GM23338 (cell line): Measurements from ENCODE around the gene CELF4. TPM values are rescaled to one million over a fixed set of nuclear protein-coding genes. Genes with fewer than 3 reads are reported as not detected.

ENCODE experiments used
- ATAC-seq: fragments of 200-7000 bp; cut with Tn5 transposase; 3 replicates; pipeline ENCODE4 v1.9.1; 2020
- DNase-seq: peaks from one replicate; pipeline ENCODE4 v3.0.0-alpha.2; 2015; ENCODE audit warnings: low spot score
- H2AFZ ChIP-seq: fragments of 200-600 bp; sonication (generic); 2 replicates; pipeline ENCODE4 v1.8.0; 2016; ENCODE audit warnings: antibody characterized with exemption, mild to moderate bottlenecking, moderate library complexity
- H3F3A ChIP-seq: fragments of 200-600 bp; sonication (generic); replicated peaks from 2 replicates; pipeline ENCODE4 v1.8.0; 2017; ENCODE audit warnings: antibody characterized with exemption, mixed run types, low read depth
- H3K27ac ChIP-seq: fragments of 200-600 bp; sonication (generic); 2 replicates; pipeline ENCODE4 v1.6.1; 2016; ENCODE audit warnings: low read depth
- H3K27me3 ChIP-seq: fragments of 200-600 bp; sonication (generic); 2 replicates; pipeline ENCODE4 v1.8.0; 2016; ENCODE audit warnings: mild to moderate bottlenecking, mixed run types, moderate library complexity; ENCODE audit not compliant: insufficient read depth
- H3K36me3 ChIP-seq: fragments of 200-600 bp; sonication (generic); 2 replicates; pipeline ENCODE4 v1.8.0; 2016; ENCODE audit warnings: mild to moderate bottlenecking; ENCODE audit not compliant: insufficient read depth
- H3K4me1 ChIP-seq: fragments of 200-600 bp; sonication (generic); 2 replicates; pipeline ENCODE4 v1.8.0; 2016; ENCODE audit warnings: mild to moderate bottlenecking, moderate library complexity; ENCODE audit not compliant: insufficient read depth
- H3K4me2 ChIP-seq: fragments of 200-600 bp; sonication (generic); 2 replicates; pipeline ENCODE4 v1.7.1; 2017; ENCODE audit warnings: mixed run types
- H3K4me3 ChIP-seq: fragments of 200-600 bp; sonication (generic); 2 replicates; pipeline ENCODE4 v1.6.1; 2016; ENCODE audit warnings: mixed run types
- H3K79me2 ChIP-seq: fragments of 200-600 bp; sonication (generic); replicated peaks from 2 replicates; pipeline ENCODE4 v1.8.0; 2017; ENCODE audit warnings: mild to moderate bottlenecking; ENCODE audit not compliant: insufficient read depth
- H3K9me2 ChIP-seq: fragments of 200-600 bp; sonication (generic); 2 replicates; pipeline ENCODE4 v1.8.0; 2017; ENCODE audit not compliant: insufficient read depth
- H4K20me1 ChIP-seq: fragments of 200-600 bp; sonication (generic); replicated peaks from 2 replicates; pipeline ENCODE4 v1.8.0; 2017; ENCODE audit warnings: mild to moderate bottlenecking; ENCODE audit not compliant: insufficient read depth
- H3K27ac Mint-ChIP-seq: 2 replicates; pipeline ENCODE4 v1.8.0; 2020; ENCODE audit warnings: inconsistent platforms, mild to moderate bottlenecking, moderate library complexity, mixed read lengths
- H3K27me3 Mint-ChIP-seq: 3 replicates; pipeline ENCODE4 v1.8.0; 2022; ENCODE audit warnings: low read depth, mild to moderate bottlenecking, moderate library complexity, mixed read lengths, inconsistent platforms; ENCODE audit not compliant: insufficient read depth, poor library complexity
- H3K36me3 Mint-ChIP-seq: 3 replicates; pipeline ENCODE4 v1.8.0; 2021; ENCODE audit warnings: low read depth, mild to moderate bottlenecking, inconsistent platforms, moderate library complexity, mixed read lengths
- H3K4me1 Mint-ChIP-seq: 3 replicates; pipeline ENCODE4 v1.8.0; 2020; ENCODE audit warnings: mild to moderate bottlenecking, inconsistent platforms, mixed read lengths
- H3K4me3 Mint-ChIP-seq: 3 replicates; pipeline ENCODE4 v1.8.0; 2021; ENCODE audit warnings: moderate library complexity, mild to moderate bottlenecking, inconsistent platforms, mixed read lengths
- H3K9me3 Mint-ChIP-seq: 3 replicates; pipeline ENCODE4 v1.8.0; 2020; ENCODE audit warnings: moderate library complexity, mild to moderate bottlenecking, inconsistent platforms, mixed read lengths
- CREB1 ChIP-seq: fragments of 250-450 bp; sonication (Bioruptor Pico); IDR thresholded peaks from 2 replicates; pipeline ENCODE4 v1.5.0; 2020; ENCODE audit warnings: low read depth, mild to moderate bottlenecking, moderate library complexity
- ETS1 ChIP-seq: IDR thresholded peaks from 2 replicates; pipeline ENCODE4 v1.6.1; 2016; ENCODE audit warnings: antibody characterized with exemption
- EZH2 ChIP-seq: fragments of 200-600 bp; sonication (generic); IDR thresholded peaks from one replicate; pipeline ENCODE4 v1.8.0; 2017; ENCODE audit warnings: antibody characterized with exemption, mild to moderate bottlenecking, low read depth; ENCODE audit not compliant: unreplicated experiment
- EZH2phosphoT487 ChIP-seq: fragments of 200-600 bp; sonication (generic); IDR thresholded peaks from one replicate; pipeline ENCODE4 v1.8.1; 2018; ENCODE audit warnings: antibody characterized with exemption; ENCODE audit not compliant: unreplicated experiment
- JUNB ChIP-seq: IDR thresholded peaks from one replicate; pipeline ENCODE4 v1.6.1; 2016; ENCODE audit warnings: antibody characterized with exemption; ENCODE audit not compliant: unreplicated experiment
- NANOG ChIP-seq: IDR thresholded peaks from 2 replicates; pipeline ENCODE4 v1.6.1; 2016; ENCODE audit warnings: antibody characterized with exemption, borderline replicate concordance
- POLR2AphosphoS5 ChIP-seq: IDR thresholded peaks from 2 replicates; pipeline ENCODE4 v1.6.1; 2016; ENCODE audit warnings: antibody characterized with exemption, low read depth
- STAT1 ChIP-seq: IDR thresholded peaks from one replicate; pipeline ENCODE4 v1.6.1; 2016; ENCODE audit warnings: antibody characterized with exemption; ENCODE audit not compliant: unreplicated experiment
- ZNF114 ChIP-seq: fragments of 250-450 bp; sonication (Bioruptor Pico); IDR thresholded peaks from 2 replicates; pipeline ENCODE4 v1.5.0; 2020; ENCODE audit warnings: mild to moderate bottlenecking, moderate library complexity
- ZNF331 ChIP-seq: fragments of 250-450 bp; sonication (Bioruptor Pico); IDR thresholded peaks from 2 replicates; pipeline ENCODE4 v1.5.0; 2020; ENCODE audit warnings: low read depth, mild to moderate bottlenecking, moderate library complexity
- polyA plus RNA-seq: library from polyadenylated mRNA; unstranded; fragments of >200 nt; fragmentation: Nextera tagmentation; extraction: Ambion mirVana; gene quantifications from 2 replicates; pipeline ENCODE4 v1.2.1, GENCODE V29; 2016
- total RNA-seq: library from RNA; depleted of rRNA; stranded (reverse); fragments of >200 nt; shearing (Covaris generic); gene quantifications from 2 replicates; pipeline ENCODE4 v1.2.3, GENCODE V29; 2014
- TF ChIP-seq, protein P1 (sequence below): fragments of 250-450 bp; sonication (Bioruptor Pico); IDR thresholded peaks from 2 replicates; pipeline ENCODE4 v1.5.0; 2020; ENCODE audit warnings: mild to moderate bottlenecking, moderate library complexity
- TF ChIP-seq, protein P2 (sequence below): IDR thresholded peaks from one replicate; pipeline ENCODE4 v1.6.1; 2018; ENCODE audit warnings: antibody characterized with exemption; ENCODE audit not compliant: unreplicated experiment
- TF ChIP-seq, protein P3 (sequence below), 2 experiments: fragments of 200-600 bp in 1 of 2; sonication (generic) in 1 of 2; conservative IDR thresholded peaks; 2 replicates each; pipeline versions ENCODE4 v1.5.1 to v1.6.1; 2016 to 2017; ENCODE audit warnings: antibody characterized with exemption in 2 of 2, low read depth in 2 of 2, mild to moderate bottlenecking in 2 of 2, moderate library complexity in 1 of 2

CELF4 gene
- total and polyA plus RNA-seq, 2 experiments from 2014 or later = 2.6 to 6.7 TPM

DNA sequence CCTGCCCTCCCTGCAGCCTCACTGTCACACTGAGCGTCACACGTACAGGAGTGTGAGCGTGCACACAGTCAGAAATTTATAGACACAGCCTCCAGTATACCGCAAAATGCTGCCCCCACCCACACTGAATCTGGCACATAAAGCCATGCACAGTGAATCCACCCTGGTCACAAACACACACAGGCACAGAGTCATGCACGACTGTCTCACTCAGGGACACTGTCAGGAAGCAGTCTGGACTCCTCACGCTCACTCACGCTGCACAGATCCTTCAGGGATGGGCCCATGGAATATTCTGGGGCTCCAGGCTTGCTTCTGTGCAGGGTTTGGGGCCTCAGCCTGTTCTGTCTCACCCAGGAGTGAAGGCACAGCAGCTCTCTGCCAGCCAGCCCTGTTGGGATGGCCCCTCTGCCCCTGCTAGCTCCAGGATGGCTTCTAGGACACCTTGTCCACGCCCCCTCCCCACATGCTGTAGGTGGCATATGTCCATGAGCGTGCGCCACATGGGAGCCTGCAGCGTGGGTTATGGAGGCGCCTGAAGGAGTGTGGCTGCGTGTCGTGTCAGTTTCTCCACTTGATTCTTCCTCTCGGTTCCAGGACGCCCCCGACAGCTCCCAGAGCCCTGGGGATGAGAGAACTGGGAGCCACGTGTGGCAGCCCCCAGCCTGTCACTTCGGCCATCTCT lies 175.8 kb downstream of the CELF4 start:
- Mint-ChIP-seq H3K4me3 (no peak overlapping the region), H3K4me1 (peaks cover 23% of the 10 kb centered on the region), H3K27me3 (peaks cover 31% of the 10 kb centered on the region), H3K9me3 (peaks cover 25% of the 10 kb centered on the region), H3K27ac (no peak overlapping the region), H3K36me3 (peaks cover 11% of the 10 kb centered on the region)
- ATAC-seq (no peak), DNase-seq (no peak)
- TF ChIP-seq, protein P1, sequence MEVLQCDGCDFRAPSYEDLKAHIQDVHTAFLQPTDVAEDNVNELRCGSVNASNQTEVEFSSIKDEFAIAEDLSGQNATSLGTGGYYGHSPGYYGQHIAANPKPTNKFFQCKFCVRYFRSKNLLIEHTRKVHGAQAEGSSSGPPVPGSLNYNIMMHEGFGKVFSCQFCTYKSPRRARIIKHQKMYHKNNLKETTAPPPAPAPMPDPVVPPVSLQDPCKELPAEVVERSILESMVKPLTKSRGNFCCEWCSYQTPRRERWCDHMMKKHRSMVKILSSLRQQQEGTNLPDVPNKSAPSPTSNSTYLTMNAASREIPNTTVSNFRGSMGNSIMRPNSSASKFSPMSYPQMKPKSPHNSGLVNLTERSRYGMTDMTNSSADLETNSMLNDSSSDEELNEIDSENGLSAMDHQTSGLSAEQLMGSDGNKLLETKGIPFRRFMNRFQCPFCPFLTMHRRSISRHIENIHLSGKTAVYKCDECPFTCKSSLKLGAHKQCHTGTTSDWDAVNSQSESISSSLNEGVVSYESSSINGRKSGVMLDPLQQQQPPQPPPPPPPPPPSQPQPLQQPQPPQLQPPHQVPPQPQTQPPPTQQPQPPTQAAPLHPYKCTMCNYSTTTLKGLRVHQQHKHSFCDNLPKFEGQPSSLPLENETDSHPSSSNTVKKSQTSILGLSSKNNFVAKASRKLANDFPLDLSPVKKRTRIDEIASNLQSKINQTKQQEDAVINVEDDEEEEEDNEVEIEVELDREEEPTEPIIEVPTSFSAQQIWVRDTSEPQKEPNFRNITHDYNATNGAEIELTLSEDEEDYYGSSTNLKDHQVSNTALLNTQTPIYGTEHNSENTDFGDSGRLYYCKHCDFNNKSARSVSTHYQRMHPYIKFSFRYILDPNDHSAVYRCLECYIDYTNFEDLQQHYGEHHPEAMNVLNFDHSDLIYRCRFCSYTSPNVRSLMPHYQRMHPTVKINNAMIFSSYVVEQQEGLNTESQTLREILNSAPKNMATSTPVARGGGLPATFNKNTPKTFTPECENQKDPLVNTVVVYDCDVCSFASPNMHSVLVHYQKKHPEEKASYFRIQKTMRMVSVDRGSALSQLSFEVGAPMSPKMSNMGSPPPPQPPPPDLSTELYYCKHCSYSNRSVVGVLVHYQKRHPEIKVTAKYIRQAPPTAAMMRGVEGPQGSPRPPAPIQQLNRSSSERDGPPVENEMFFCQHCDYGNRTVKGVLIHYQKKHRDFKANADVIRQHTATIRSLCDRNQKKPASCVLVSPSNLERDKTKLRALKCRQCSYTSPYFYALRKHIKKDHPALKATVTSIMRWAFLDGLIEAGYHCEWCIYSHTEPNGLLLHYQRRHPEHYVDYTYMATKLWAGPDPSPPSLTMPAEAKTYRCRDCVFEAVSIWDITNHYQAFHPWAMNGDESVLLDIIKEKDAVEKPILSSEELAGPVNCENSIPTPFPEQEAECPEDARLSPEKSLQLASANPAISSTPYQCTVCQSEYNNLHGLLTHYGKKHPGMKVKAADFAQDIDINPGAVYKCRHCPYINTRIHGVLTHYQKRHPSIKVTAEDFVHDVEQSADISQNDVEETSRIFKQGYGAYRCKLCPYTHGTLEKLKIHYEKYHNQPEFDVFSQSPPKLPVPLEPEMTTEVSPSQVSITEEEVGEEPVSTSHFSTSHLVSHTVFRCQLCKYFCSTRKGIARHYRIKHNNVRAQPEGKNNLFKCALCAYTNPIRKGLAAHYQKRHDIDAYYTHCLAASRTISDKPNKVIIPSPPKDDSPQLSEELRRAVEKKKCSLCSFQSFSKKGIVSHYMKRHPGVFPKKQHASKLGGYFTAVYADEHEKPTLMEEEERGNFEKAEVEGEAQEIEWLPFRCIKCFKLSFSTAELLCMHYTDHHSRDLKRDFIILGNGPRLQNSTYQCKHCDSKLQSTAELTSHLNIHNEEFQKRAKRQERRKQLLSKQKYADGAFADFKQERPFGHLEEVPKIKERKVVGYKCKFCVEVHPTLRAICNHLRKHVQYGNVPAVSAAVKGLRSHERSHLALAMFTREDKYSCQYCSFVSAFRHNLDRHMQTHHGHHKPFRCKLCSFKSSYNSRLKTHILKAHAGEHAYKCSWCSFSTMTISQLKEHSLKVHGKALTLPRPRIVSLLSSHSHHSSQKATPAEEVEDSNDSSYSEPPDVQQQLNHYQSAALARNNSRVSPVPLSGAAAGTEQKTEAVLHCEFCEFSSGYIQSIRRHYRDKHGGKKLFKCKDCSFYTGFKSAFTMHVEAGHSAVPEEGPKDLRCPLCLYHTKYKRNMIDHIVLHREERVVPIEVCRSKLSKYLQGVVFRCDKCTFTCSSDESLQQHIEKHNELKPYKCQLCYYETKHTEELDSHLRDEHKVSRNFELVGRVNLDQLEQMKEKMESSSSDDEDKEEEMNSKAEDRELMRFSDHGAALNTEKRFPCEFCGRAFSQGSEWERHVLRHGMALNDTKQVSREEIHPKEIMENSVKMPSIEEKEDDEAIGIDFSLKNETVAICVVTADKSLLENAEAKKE (CRISPR knock-in tag) = no peak
- TF ChIP-seq, protein P2, sequence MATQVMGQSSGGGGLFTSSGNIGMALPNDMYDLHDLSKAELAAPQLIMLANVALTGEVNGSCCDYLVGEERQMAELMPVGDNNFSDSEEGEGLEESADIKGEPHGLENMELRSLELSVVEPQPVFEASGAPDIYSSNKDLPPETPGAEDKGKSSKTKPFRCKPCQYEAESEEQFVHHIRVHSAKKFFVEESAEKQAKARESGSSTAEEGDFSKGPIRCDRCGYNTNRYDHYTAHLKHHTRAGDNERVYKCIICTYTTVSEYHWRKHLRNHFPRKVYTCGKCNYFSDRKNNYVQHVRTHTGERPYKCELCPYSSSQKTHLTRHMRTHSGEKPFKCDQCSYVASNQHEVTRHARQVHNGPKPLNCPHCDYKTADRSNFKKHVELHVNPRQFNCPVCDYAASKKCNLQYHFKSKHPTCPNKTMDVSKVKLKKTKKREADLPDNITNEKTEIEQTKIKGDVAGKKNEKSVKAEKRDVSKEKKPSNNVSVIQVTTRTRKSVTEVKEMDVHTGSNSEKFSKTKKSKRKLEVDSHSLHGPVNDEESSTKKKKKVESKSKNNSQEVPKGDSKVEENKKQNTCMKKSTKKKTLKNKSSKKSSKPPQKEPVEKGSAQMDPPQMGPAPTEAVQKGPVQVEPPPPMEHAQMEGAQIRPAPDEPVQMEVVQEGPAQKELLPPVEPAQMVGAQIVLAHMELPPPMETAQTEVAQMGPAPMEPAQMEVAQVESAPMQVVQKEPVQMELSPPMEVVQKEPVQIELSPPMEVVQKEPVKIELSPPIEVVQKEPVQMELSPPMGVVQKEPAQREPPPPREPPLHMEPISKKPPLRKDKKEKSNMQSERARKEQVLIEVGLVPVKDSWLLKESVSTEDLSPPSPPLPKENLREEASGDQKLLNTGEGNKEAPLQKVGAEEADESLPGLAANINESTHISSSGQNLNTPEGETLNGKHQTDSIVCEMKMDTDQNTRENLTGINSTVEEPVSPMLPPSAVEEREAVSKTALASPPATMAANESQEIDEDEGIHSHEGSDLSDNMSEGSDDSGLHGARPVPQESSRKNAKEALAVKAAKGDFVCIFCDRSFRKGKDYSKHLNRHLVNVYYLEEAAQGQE = no peak
- TF ChIP-seq EZH2phosphoT487 (no peak), NANOG (no peak), EZH2 (no peak), STAT1 (no peak), CREB1 (no peak), JUNB (no peak), ETS1 (no peak), ZNF114 (no peak), ZNF331 (CRISPR knock-in tag) (no peak), POLR2AphosphoS5 (no peak)
- TF ChIP-seq, protein P3, sequence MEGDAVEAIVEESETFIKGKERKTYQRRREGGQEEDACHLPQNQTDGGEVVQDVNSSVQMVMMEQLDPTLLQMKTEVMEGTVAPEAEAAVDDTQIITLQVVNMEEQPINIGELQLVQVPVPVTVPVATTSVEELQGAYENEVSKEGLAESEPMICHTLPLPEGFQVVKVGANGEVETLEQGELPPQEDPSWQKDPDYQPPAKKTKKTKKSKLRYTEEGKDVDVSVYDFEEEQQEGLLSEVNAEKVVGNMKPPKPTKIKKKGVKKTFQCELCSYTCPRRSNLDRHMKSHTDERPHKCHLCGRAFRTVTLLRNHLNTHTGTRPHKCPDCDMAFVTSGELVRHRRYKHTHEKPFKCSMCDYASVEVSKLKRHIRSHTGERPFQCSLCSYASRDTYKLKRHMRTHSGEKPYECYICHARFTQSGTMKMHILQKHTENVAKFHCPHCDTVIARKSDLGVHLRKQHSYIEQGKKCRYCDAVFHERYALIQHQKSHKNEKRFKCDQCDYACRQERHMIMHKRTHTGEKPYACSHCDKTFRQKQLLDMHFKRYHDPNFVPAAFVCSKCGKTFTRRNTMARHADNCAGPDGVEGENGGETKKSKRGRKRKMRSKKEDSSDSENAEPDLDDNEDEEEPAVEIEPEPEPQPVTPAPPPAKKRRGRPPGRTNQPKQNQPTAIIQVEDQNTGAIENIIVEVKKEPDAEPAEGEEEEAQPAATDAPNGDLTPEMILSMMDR (conservative IDR thresholded peaks at IDR 0.05; ENCODE audit: low read depth in 2 of 2) = no peak
- Histone ChIP-seq H3K27me3 (peaks cover 20% of the 10 kb centered on the region), H2AFZ (no peak overlapping the region), H3K9me2 (no peaks in the 10 kb centered on the region), H3K79me2 (no peaks in the 10 kb centered on the region), H3K4me3 (no peak overlapping the region), H3K27ac (no peak overlapping the region), H3K4me2 (no peak overlapping the region), H3K4me1 (peaks cover 15% of the 10 kb centered on the region), H3K36me3 (no peaks in the 10 kb centered on the region), H3F3A (no peaks in the 10 kb centered on the region), H4K20me1 (no peaks in the 10 kb centered on the region)
